ENCODE measurements around the gene INSYN1. TPM values are rescaled to one million over a fixed set of nuclear protein-coding genes. Genes with fewer than 3 reads are reported as not detected.
A peak's percentile ranks its signal among the peaks of the same experiment; 100 is the strongest.

INSYN1 gene
- total and polyA plus RNA-seq, 9 of the 15 experiments (the other 6 are each of a cell fraction or from before 2014, with no cell fraction given), result not detected

- intact Hi-C loops (cut with micrococcal nuclease) (no loop called here), in situ Hi-C loops (cut with MboI) (no loop called here)
- no peak for DNase-seq (ENCODE audit: extremely low read depth in 1 of 4, low spot score in 3 of 4)
- H2AFZ ChIP-seq (ENCODE audit: low read depth, low read length), result no peak overlapping the region
- H3K9me3 ChIP-seq (replicated peaks; ENCODE audit: control insufficient read depth, insufficient read depth, low read depth, low read length), result no peaks in the 10 kb centered on the region
- no peaks in the 10 kb centered on the region for H3K9me1 ChIP-seq (ENCODE audit: control insufficient read depth, insufficient read depth, low read length)
- BruUV-seq (replicated peaks), result no TSS peak
- 0 out of 5 replicates have a peak, but pooled peaks cover 0 to 4% of the 10 kb centered on the region in 2 experiments for H3K4me1 ChIP-seq (replicated peaks in 1 of 2; ENCODE audit: control insufficient read depth in 2 of 2, insufficient read depth in 2 of 2, low read length in 2 of 2)
- 0% methylated on average over 7 of the region's 7 CpGs for WGBS (ENCODE audit: insufficient coverage, low coverage, missing lambda C conversion rate)
- H3K4me2 ChIP-seq (ENCODE audit: insufficient read depth, low read length), result no peak overlapping the region
- FAIRE-seq, result no peak
- POLR2A ChIA-PET, result interaction anchor here (0.6 to 1.0 kb wide), 3 partner anchors 8 to 415 kb away, joined by 3 to 5 read pairs (median 3); no protein-coding TSS in a partner anchor
- H3K9ac ChIP-seq (ENCODE audit: insufficient read depth in 1 of 2, low read depth in 2 of 2, low read length in 2 of 2), result no peak overlapping the region
- no peak overlapping the region for H3K4me3 ChIP-seq
- CTCF ChIA-PET (ENCODE audit: low intra/inter-chr PET ratio), result no interaction called here
- H4K20me1 ChIP-seq (replicated peaks; ENCODE audit: control insufficient read depth, insufficient read depth, low read length), result peaks cover 22% of the 10 kb centered on the region
- no peaks in the 10 kb centered on the region for H3K36me3 ChIP-seq (ENCODE audit: control insufficient read depth, insufficient read depth, low read length)
- peak; percentile 41; the same call in 2 of the 3 replicates for ATAC-seq
- H3K79me2 ChIP-seq (ENCODE audit: control insufficient read depth, insufficient read depth, low read length), result no peaks in the 10 kb centered on the region
- H3K27ac ChIP-seq (ENCODE audit: extremely low read depth, low read depth, low read length), result no peak overlapping the region
- H3K27me3 ChIP-seq (ENCODE audit: control insufficient read depth in 2 of 2, insufficient read depth in 2 of 2, low read length in 2 of 2), result peaks cover 2 to 51% of the 10 kb centered on the region in 2 experiments
- TF ChIP-seq RBFOX2 (IDR thresholded peaks at IDR 0.05; ENCODE audit: low read depth, low read length), result no peak
- TF ChIP-seq, protein P1, sequence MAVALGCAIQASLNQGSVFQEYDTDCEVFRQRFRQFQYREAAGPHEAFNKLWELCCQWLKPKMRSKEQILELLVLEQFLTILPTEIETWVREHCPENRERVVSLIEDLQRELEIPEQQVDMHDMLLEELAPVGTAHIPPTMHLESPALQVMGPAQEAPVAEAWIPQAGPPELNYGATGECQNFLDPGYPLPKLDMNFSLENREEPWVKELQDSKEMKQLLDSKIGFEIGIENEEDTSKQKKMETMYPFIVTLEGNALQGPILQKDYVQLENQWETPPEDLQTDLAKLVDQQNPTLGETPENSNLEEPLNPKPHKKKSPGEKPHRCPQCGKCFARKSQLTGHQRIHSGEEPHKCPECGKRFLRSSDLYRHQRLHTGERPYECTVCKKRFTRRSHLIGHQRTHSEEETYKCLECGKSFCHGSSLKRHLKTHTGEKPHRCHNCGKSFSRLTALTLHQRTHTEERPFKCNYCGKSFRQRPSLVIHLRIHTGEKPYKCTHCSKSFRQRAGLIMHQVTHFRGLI (CRISPR knock-in tag; IDR thresholded peaks at IDR 0.05), result no peak
- no peak for TF ChIP-seq CBX8 (IDR thresholded peaks at IDR 0.05; ENCODE audit: borderline replicate concordance, extremely low read depth, low read depth, low read length, poor library complexity, severe bottlenecking)
- TF ChIP-seq ZNF717 (CRISPR knock-in tag; IDR thresholded peaks at IDR 0.05), result no peak
- no peak for TF ChIP-seq RUNX1 (IDR thresholded peaks at IDR 0.05; ENCODE audit: low read depth)
- no peak for TF ChIP-seq ZNF436 (CRISPR knock-in tag; IDR thresholded peaks at IDR 0.05)
- TF ChIP-seq JUN (IDR thresholded peaks at IDR 0.05; ENCODE audit: borderline replicate concordance, low read depth, low read length), result no peak
- no peak for TF ChIP-seq JUN (CRISPR knock-in tag; IDR thresholded peaks at IDR 0.05; ENCODE audit: borderline replicate concordance)
- TF ChIP-seq ZNF184 (CRISPR knock-in tag; IDR thresholded peaks at IDR 0.05), result no peak
- TF ChIP-seq ZNF347 (CRISPR knock-in tag; IDR thresholded peaks at IDR 0.05; ENCODE audit: low read depth), result no peak
- no peak for TF ChIP-seq SREBF1 (IDR thresholded peaks at IDR 0.05; ENCODE audit: borderline replicate concordance, low read depth, low read length)
- no peak for TF ChIP-seq DMBX1 (CRISPR knock-in tag; IDR thresholded peaks at IDR 0.05; ENCODE audit: borderline replicate concordance)
- TF ChIP-seq, protein P2, sequence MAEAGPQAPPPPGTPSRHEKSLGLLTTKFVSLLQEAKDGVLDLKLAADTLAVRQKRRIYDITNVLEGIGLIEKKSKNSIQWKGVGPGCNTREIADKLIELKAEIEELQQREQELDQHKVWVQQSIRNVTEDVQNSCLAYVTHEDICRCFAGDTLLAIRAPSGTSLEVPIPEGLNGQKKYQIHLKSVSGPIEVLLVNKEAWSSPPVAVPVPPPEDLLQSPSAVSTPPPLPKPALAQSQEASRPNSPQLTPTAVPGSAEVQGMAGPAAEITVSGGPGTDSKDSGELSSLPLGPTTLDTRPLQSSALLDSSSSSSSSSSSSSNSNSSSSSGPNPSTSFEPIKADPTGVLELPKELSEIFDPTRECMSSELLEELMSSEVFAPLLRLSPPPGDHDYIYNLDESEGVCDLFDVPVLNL (CRISPR knock-in tag; IDR thresholded peaks at IDR 0.05; ENCODE audit: low read depth), result no peak
- TF ChIP-seq SNRNP70 (optimal IDR thresholded peaks at IDR 0.05; ENCODE audit: low read depth, low read length), result no peak
- no peak for TF ChIP-seq ZC3H4 (CRISPR knock-in tag; IDR thresholded peaks at IDR 0.05; ENCODE audit: borderline replicate concordance)
- no peak for TF ChIP-seq BRF2 (IDR thresholded peaks at IDR 0.05; ENCODE audit: borderline replicate concordance, insufficient read depth, insufficient read length)
Measured at GRCh38 chr15:73737535-73737934, 15.6 kb downstream of the INSYN1 start.

All from K562 (cell line).